Ecto neural progenitor cell (in vitro differentiated cells): ENCODE data around the gene PRMT9.

Experiments used
- DNase-seq: peaks from one replicate; pipeline ENCODE4 v3.0.0-alpha.2; 2018; ENCODE audit warnings: low spot score

PRMT9 gene

GRCh38 chr4:147683717-147684700 is at the start of gene PRMT9:
TSS of gene PRMT9 (minus strand) at chr4:147684163. CDS start at chr4:147683987, 176 bp downstream.
- peak; percentile 90 for DNase-seq

- peak; percentile 72 for DNase-seq
These were observed 48.7 kb upstream of the PRMT9 start for GRCh38 chr4:147732518-147733235.

- DNase-seq: peak; percentile 76
These were observed 47.9 kb upstream of the PRMT9 start, which contains the start of gene ARHGAP10 for GRCh38 chr4:147731580-147732517. TSS of gene ARHGAP10 (plus strand) at chr4:147732088. CDS start at chr4:147732302, 214 bp downstream.

GRCh38 chr4:147730333-147730732 is 46.4 kb upstream of the PRMT9 start:
- DNase-seq: no peak

- no peak for DNase-seq
These were observed 43.6 kb upstream of the PRMT9 start for GRCh38 chr4:147727476-147728028.

GRCh38 chr4:147725673-147726072 is 41.7 kb upstream of the PRMT9 start:
- DNase-seq: no peak

GRCh38 chr4:147724468-147725201 is 40.7 kb upstream of the PRMT9 start:
- no peak for DNase-seq

GRCh38 chr4:147723326-147723725 is 39.4 kb upstream of the PRMT9 start:
- no peak for DNase-seq

- no peak for DNase-seq
These were observed 33.9 kb upstream of the PRMT9 start for GRCh38 chr4:147717878-147718277.

- DNase-seq: no peak
These were observed 30.8 kb upstream of the PRMT9 start for GRCh38 chr4:147714575-147715401.

GRCh38 chr4:147709999-147710398 is 26.0 kb upstream of the PRMT9 start:
- no peak for DNase-seq

- DNase-seq: no peak
These were observed 24.1 kb upstream of the PRMT9 start for GRCh38 chr4:147707892-147708672.

- no peak for DNase-seq
These were observed 20.9 kb upstream of the PRMT9 start for GRCh38 chr4:147704846-147705245.

- DNase-seq: no peak
These were observed 12.9 kb upstream of the PRMT9 start for GRCh38 chr4:147696866-147697265.

- DNase-seq: no peak
These were observed 9.3 kb upstream of the PRMT9 start for GRCh38 chr4:147693218-147693617.

- DNase-seq: no peak
These were observed 7.9 kb upstream of the PRMT9 start for GRCh38 chr4:147691820-147692219.

GRCh38 chr4:147689067-147689466 is 5.1 kb upstream of the PRMT9 start:
- no peak for DNase-seq

- DNase-seq: no peak
These were observed 773 bp downstream of the PRMT9 start for GRCh38 chr4:147683188-147683591.

GRCh38 chr4:147682755-147683154 is 1.2 kb downstream of the PRMT9 start:
- DNase-seq: no peak
